Measurements from ENCODE around the gene MTAP.

MTAP gene

GRCh38 chr9:21812946-21813568 is 10.6 kb downstream of the MTAP start:
- Histone ChIP-seq H3F3A (ENCODE audit: insufficient read depth) (peaks cover 28% of the 10 kb centered on the region), H3K36me3 (ENCODE audit: low read length) (peaks cover 35% of the 10 kb centered on the region), H3K9me2 (replicated peaks; ENCODE audit: insufficient read depth, low read length) (no peaks in the 10 kb centered on the region), H4K20me1 (ENCODE audit: low read depth, low read length) (peaks cover 11% of the 10 kb centered on the region), H3K27me3 (ENCODE audit: low read length) (no peaks in the 10 kb centered on the region), H3K4me2 (ENCODE audit: low read depth, low read length, poor library complexity, severe bottlenecking) (peak overlapping the region; percentile 27), H3K9me3 (ENCODE audit: insufficient read depth, low read length) (no peaks in the 10 kb centered on the region), H3K9ac (ENCODE audit: low read length) (no peak overlapping the region), H3K4me3 (ENCODE audit: insufficient read depth, low read length, poor library complexity, severe bottlenecking) (no peak overlapping the region), H3K79me2 (ENCODE audit: insufficient read depth, low read length) (peaks cover 77% of the 10 kb centered on the region), H2AFZ (ENCODE audit: low read depth, low read length, severe bottlenecking) (no peak overlapping the region), H3K27ac (ENCODE audit: low read depth, low read length) (peak overlapping the region; percentile 21; the same call in 1 of the 2 replicates)
- TF ChIP-seq CTCF (IDR thresholded peaks at IDR 0.05; ENCODE audit: insufficient read depth, low read length, poor library complexity, severe bottlenecking) (peak; percentile 95), EZH2phosphoT487 (conservative IDR thresholded peaks at IDR 0.05; ENCODE audit: low read length) (no peak)

DNA sequence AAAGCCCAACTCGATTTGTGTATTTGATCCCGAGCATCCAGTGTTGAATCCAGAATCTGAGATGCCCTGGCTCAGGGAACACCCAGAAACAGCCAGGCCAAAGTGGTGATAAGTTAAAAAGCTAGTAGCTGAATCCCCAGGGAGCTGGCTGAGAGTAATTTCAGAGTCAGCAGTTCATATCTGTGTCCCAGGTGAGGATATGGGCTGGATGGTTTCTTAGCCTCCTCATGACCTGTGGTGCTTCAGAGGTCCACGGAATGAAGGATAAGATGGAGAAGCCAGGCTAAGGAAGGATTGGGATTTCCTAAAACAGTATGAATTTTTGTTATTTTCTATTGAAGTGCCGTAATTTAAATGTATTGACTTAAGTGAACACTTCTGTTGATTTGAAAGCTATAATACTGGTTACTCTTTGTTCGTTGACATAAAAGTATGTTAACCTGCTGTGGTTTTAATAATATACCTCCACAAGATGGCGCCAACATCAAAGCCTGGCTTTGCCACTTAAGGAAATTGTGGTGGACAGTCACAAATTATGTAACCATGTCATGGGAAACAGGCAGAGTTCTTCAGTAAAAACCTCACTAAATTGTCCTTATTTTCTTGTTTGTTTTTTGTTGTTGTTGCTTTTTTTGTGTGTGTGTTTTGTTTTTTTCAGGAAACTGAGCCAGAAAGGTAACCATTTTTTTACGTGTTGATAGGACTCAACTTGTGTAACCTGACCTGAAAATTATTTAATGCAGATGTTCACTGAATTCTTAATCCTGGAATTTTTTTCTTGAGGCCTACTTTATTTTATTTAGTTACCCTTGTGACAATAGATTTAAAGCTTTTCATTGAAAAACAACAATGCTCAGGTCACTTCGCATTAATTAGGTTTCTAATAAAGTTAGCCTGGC is 11.4 kb downstream of the MTAP start:
- H3K4me3 ChIP-seq (ENCODE audit: insufficient read depth, low read length, poor library complexity, severe bottlenecking): no peak overlapping the region
- peaks cover 76% of the 10 kb centered on the region for H3K79me2 ChIP-seq (ENCODE audit: insufficient read depth, low read length)
- H3K27ac ChIP-seq (ENCODE audit: low read depth, low read length): peak overlapping the region; percentile 21; the same call in 1 of the 2 replicates
- H3K9me3 ChIP-seq (ENCODE audit: insufficient read depth, low read length): no peaks in the 10 kb centered on the region
- peak overlapping the region; percentile 27 for H3K4me2 ChIP-seq (ENCODE audit: low read depth, low read length, poor library complexity, severe bottlenecking)
- no peaks in the 10 kb centered on the region for H3K9me2 ChIP-seq (replicated peaks; ENCODE audit: insufficient read depth, low read length)
- H2AFZ ChIP-seq (ENCODE audit: low read depth, low read length, severe bottlenecking): no peak overlapping the region
- peaks cover 28% of the 10 kb centered on the region for H3F3A ChIP-seq (ENCODE audit: insufficient read depth)
- H3K9ac ChIP-seq (ENCODE audit: low read length): no peak overlapping the region
- peaks cover 11% of the 10 kb centered on the region for H4K20me1 ChIP-seq (ENCODE audit: low read depth, low read length)
- peaks cover 39% of the 10 kb centered on the region for H3K36me3 ChIP-seq (ENCODE audit: low read length)
- H3K27me3 ChIP-seq (ENCODE audit: low read length): no peaks in the 10 kb centered on the region
- TF ChIP-seq CTCF (IDR thresholded peaks at IDR 0.05; ENCODE audit: insufficient read depth, low read length, poor library complexity, severe bottlenecking) (peak; percentile 73), EZH2phosphoT487 (conservative IDR thresholded peaks at IDR 0.05; ENCODE audit: low read length) (no peak)

DNA sequence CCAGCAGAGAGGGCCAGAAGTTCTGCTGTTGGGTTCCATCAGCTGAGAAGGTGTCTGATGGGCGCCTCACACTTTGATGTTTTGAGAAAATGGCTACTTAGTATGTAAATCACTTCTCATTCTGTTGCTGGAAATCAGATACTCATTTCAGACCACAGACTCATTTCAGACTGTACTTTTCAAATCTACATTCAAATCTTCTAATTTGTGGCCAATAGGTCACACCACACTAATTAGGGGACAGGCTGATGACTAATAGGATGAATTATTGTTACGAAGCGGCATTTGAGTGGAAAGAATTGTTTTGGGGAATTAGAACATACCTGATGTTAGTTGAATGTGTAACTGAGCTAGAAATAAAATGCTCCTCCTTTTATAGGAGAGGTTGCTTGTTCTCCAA is 13.2 kb downstream of the MTAP start:
- Histone ChIP-seq H3K79me2 (ENCODE audit: insufficient read depth, low read length) (peaks cover 87% of the 10 kb centered on the region), H3K9me2 (replicated peaks; ENCODE audit: insufficient read depth, low read length) (no peaks in the 10 kb centered on the region), H3K27ac (ENCODE audit: low read depth, low read length) (no peak overlapping the region), H4K20me1 (ENCODE audit: low read depth, low read length) (peaks cover 11% of the 10 kb centered on the region), H3K9ac (ENCODE audit: low read length) (no peak overlapping the region), H3K4me3 (ENCODE audit: insufficient read depth, low read length, poor library complexity, severe bottlenecking) (no peak overlapping the region), H3K27me3 (ENCODE audit: low read length) (no peaks in the 10 kb centered on the region), H3K4me2 (ENCODE audit: low read depth, low read length, poor library complexity, severe bottlenecking) (no peak overlapping the region), H3K9me3 (ENCODE audit: insufficient read depth, low read length) (no peaks in the 10 kb centered on the region), H3K36me3 (ENCODE audit: low read length) (peaks cover 43% of the 10 kb centered on the region), H3F3A (ENCODE audit: insufficient read depth) (peaks cover 28% of the 10 kb centered on the region), H2AFZ (ENCODE audit: low read depth, low read length, severe bottlenecking) (no peak overlapping the region)
- TF ChIP-seq EZH2phosphoT487 (conservative IDR thresholded peaks at IDR 0.05; ENCODE audit: low read length) (no peak), CTCF (IDR thresholded peaks at IDR 0.05; ENCODE audit: insufficient read depth, low read length, poor library complexity, severe bottlenecking) (no peak)

Measured in SU-DHL-6 (cell line).